ENCODE measurements around the gene GNAT3. TPM values are rescaled to one million over a fixed set of nuclear protein-coding genes. Genes with fewer than 3 reads are reported as not detected.

GNAT3 gene
- total and polyA plus RNA-seq, 2 donors (not counting 3 experiments of a cell fraction or from before 2014, with no cell fraction given) = not detected

GRCh38 chr7:80528689-80529088 is 16.8 kb upstream of the GNAT3 start:
- Histone ChIP-seq H3K9ac (replicated peaks; ENCODE audit: extremely low read depth, insufficient read depth, low read length) (no peak overlapping the region), H3K27ac (ENCODE audit: insufficient read depth, low read depth, low read length) (no peak overlapping the region), H3K4me2 (ENCODE audit: insufficient read depth, low read length) (no peak overlapping the region), H2AFZ (ENCODE audit: low read depth, low read length) (no peak overlapping the region), H4K20me1 (replicated peaks; ENCODE audit: control insufficient read depth, extremely low read depth, insufficient read depth, low read length) (no peaks in the 10 kb centered on the region), H3K9me1 (replicated peaks; ENCODE audit: control insufficient read depth, extremely low read depth, insufficient read depth, low read length) (no peaks in the 10 kb centered on the region), H3K4me3 (replicated peaks in 1 of 3; ENCODE audit: insufficient read depth in 1 of 3, low read depth in 1 of 3, low read length in 3 of 3) (no peak overlapping the region), H3K27me3 (ENCODE audit: control insufficient read depth in 2 of 2, insufficient read depth in 2 of 2, low read length in 2 of 2) (no peaks in the 10 kb centered on the region), H3K36me3 (ENCODE audit: control insufficient read depth in 2 of 2, extremely low read depth in 1 of 2, insufficient read depth in 2 of 2, low read length in 2 of 2) (no peaks in the 10 kb centered on the region), H3K79me2 (ENCODE audit: control insufficient read depth, insufficient read depth, low read length) (no peaks in the 10 kb centered on the region), H3K9me3 (replicated peaks; ENCODE audit: control insufficient read depth, insufficient read depth, low read length) (no peaks in the 10 kb centered on the region), H3K4me1 (ENCODE audit: control insufficient read depth, extremely low read depth, insufficient read depth, low read length) (no peaks in the 10 kb centered on the region)
- intact Hi-C loops (cut with micrococcal nuclease) = no loop called here
- dilution Hi-C loops (cut with MboI; ENCODE audit: extremely low pct_ligation_motif_present, low sequenced_read_pairs) = no loop called here
- BruUV-seq (replicated peaks) = no TSS peak
- POLR2A ChIA-PET = no interaction called here
- TF ChIP-seq, protein P1, sequence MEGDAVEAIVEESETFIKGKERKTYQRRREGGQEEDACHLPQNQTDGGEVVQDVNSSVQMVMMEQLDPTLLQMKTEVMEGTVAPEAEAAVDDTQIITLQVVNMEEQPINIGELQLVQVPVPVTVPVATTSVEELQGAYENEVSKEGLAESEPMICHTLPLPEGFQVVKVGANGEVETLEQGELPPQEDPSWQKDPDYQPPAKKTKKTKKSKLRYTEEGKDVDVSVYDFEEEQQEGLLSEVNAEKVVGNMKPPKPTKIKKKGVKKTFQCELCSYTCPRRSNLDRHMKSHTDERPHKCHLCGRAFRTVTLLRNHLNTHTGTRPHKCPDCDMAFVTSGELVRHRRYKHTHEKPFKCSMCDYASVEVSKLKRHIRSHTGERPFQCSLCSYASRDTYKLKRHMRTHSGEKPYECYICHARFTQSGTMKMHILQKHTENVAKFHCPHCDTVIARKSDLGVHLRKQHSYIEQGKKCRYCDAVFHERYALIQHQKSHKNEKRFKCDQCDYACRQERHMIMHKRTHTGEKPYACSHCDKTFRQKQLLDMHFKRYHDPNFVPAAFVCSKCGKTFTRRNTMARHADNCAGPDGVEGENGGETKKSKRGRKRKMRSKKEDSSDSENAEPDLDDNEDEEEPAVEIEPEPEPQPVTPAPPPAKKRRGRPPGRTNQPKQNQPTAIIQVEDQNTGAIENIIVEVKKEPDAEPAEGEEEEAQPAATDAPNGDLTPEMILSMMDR (IDR thresholded peaks at IDR 0.05; ENCODE audit: extremely low read depth in 1 of 2, insufficient read depth in 1 of 2, low read depth in 1 of 2, low read length in 2 of 2) = no peak
- TF ChIP-seq FOS (IDR thresholded peaks at IDR 0.05; ENCODE audit: borderline replicate concordance, insufficient read depth, low read length) = no peak
- TF ChIP-seq EZH2 (IDR thresholded peaks at IDR 0.05; ENCODE audit: borderline replicate concordance, low read depth, low read length, severe bottlenecking) = no peak
- TF ChIP-seq JUN (IDR thresholded peaks at IDR 0.05; ENCODE audit: borderline replicate concordance, insufficient read depth, insufficient read length, low read depth) = no peak
- FAIRE-seq = no peak
- CTCF ChIA-PET = no interaction called here
- DNase-seq (ENCODE audit: low read depth, low spot score) = no peak

- no peak for DNase-seq (ENCODE audit: low read depth, low spot score)
- intact Hi-C loops (cut with micrococcal nuclease) = no loop called here
- Histone ChIP-seq H3K4me2 (ENCODE audit: insufficient read depth, low read length) (no peak overlapping the region), H3K27ac (ENCODE audit: insufficient read depth, low read depth, low read length) (no peak overlapping the region), H3K36me3 (ENCODE audit: control insufficient read depth in 2 of 2, extremely low read depth in 1 of 2, insufficient read depth in 2 of 2, low read length in 2 of 2) (no peaks in the 10 kb centered on the region), H3K4me3 (replicated peaks in 1 of 3; ENCODE audit: insufficient read depth in 1 of 3, low read depth in 1 of 3, low read length in 3 of 3) (no peak overlapping the region), H3K79me2 (ENCODE audit: control insufficient read depth, insufficient read depth, low read length) (no peaks in the 10 kb centered on the region), H2AFZ (ENCODE audit: low read depth, low read length) (no peak overlapping the region), H3K9ac (replicated peaks; ENCODE audit: extremely low read depth, insufficient read depth, low read length) (no peak overlapping the region), H3K4me1 (ENCODE audit: control insufficient read depth, extremely low read depth, insufficient read depth, low read length) (no peaks in the 10 kb centered on the region), H4K20me1 (replicated peaks; ENCODE audit: control insufficient read depth, extremely low read depth, insufficient read depth, low read length) (no peaks in the 10 kb centered on the region), H3K27me3 (ENCODE audit: control insufficient read depth in 2 of 2, insufficient read depth in 2 of 2, low read length in 2 of 2) (no peaks in the 10 kb centered on the region), H3K9me1 (replicated peaks; ENCODE audit: control insufficient read depth, extremely low read depth, insufficient read depth, low read length) (no peaks in the 10 kb centered on the region), H3K9me3 (replicated peaks; ENCODE audit: control insufficient read depth, insufficient read depth, low read length) (no peaks in the 10 kb centered on the region)
- ChIA-PET CTCF (no interaction called here), POLR2A (no interaction called here)
- TF ChIP-seq, protein P2, sequence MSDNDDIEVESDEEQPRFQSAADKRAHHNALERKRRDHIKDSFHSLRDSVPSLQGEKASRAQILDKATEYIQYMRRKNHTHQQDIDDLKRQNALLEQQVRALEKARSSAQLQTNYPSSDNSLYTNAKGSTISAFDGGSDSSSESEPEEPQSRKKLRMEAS (IDR thresholded peaks at IDR 0.05; ENCODE audit: insufficient read depth, insufficient read length) = no peak
- dilution Hi-C loops (cut with MboI; ENCODE audit: extremely low pct_ligation_motif_present, low sequenced_read_pairs) = no loop called here
- BruUV-seq (replicated peaks) = no TSS peak
- FAIRE-seq = no peak
Observed at GRCh38 chr7:80526472-80526871, 14.6 kb upstream of the GNAT3 start.

Measured in endothelial cell of umbilical vein (primary cell).